GM12878 (cell line): ENCODE measurements around the gene SPATS2L. TPM values are rescaled to one million over a fixed set of nuclear protein-coding genes. Genes with fewer than 3 reads are reported as not detected.

Experiments used
- ATAC-seq: fragments of 200-7000 bp; cut with Tn5 transposase; 3 replicates; pipeline ENCODE4 v1.9.1; 2020; ENCODE audit warnings: mild to moderate bottlenecking, moderate library complexity
- BruUV-seq: library from RNA; stranded (reverse); fragments of 400-500 nt; replicated peaks from 2 replicates; lab custom pipeline; 2021; lab: Mats Ljungman, UMichigan
- CTCF ChIA-PET: fragments of 300-600 bp; sonication (Branson Sonifier 250); formaldehyde crosslinking; extraction: SDS; loops from one replicate; lab custom pipeline; 2021; ENCODE audit warnings: inconsistent platforms; lab: Yijun Ruan, JAX
- POLR2A ChIA-PET: fragments of 350-600 bp; formaldehyde crosslinking; extraction: SDS; loops from one replicate; lab custom pipeline; 2021; ENCODE audit warnings: inconsistent platforms; lab: Charles Lee
- RAD21 ChIA-PET: fragments of 300-600 bp; sonication (Branson Sonifier 250); formaldehyde crosslinking; loops from one replicate; lab custom pipeline; 2023; ENCODE audit warnings: antibody characterized with exemption; ENCODE audit not compliant: unreplicated experiment; lab: Charles Lee
- SMC1A ChIA-PET: fragments of 300-600 bp; sonication (Branson Sonifier 250); formaldehyde crosslinking; loops from one replicate; lab custom pipeline; 2023; ENCODE audit not compliant: unreplicated experiment, uncharacterized antibody; lab: Charles Lee
- DNase-seq: peaks from one replicate; pipeline ENCODE4 v3.0.0-alpha.2; 2011; ENCODE audit warnings: low read depth, low spot score
- FAIRE-seq: peaks from 3 replicates; lab custom pipeline; 2011; peaks lifted over from hg19 to GRCh38; lab: Jason Lieb, UNC
- H2AFZ ChIP-seq: 2 replicates; pipeline ENCODE4 v1.6.0; 2011; ENCODE audit warnings: low read depth, low read length, control low read depth; ENCODE audit not compliant: control insufficient read depth
- H3K27ac ChIP-seq: 2 replicates; pipeline ENCODE4 v1.5.1; 2011; ENCODE audit warnings: control low read depth; ENCODE audit not compliant: control insufficient read depth, insufficient read depth
- H3K27me3 ChIP-seq, 2 experiments: replicated peaks in 1 of 2; 2 replicates each; pipeline versions ENCODE4 v1.6.0 to v1.6.1; 2011; ENCODE audit warnings: low read length in 1 of 2; ENCODE audit not compliant: control insufficient read depth in 2 of 2, insufficient read depth in 2 of 2
- H3K36me3 ChIP-seq, 2 experiments: 2 replicates each; pipeline ENCODE4 v1.5.1; 2011; ENCODE audit warnings: low read length in 1 of 2; ENCODE audit not compliant: control insufficient read depth in 2 of 2, insufficient read depth in 2 of 2
- H3K4me1 ChIP-seq: 2 replicates; pipeline ENCODE4 v1.6.1; 2011; ENCODE audit warnings: mild to moderate bottlenecking, low read length, moderate library complexity, mixed read lengths; ENCODE audit not compliant: control insufficient read depth, insufficient read depth
- H3K4me2 ChIP-seq: 2 replicates; pipeline ENCODE4 v1.6.0; 2011; ENCODE audit warnings: control low read depth; ENCODE audit not compliant: control insufficient read depth, insufficient read depth
- H3K4me3 ChIP-seq: fragments of 200-600 bp; sonication (generic); 2 replicates; pipeline ENCODE4 v1.5.1; 2016
- H3K79me2 ChIP-seq: 2 replicates; pipeline ENCODE4 v1.6.0; 2011; ENCODE audit warnings: low read length; ENCODE audit not compliant: control insufficient read depth, insufficient read depth
- H3K9ac ChIP-seq: 2 replicates; pipeline ENCODE4 v1.8.0; 2011; ENCODE audit warnings: low read length, control low read depth, mixed read lengths; ENCODE audit not compliant: control insufficient read depth, insufficient read depth
- H3K9me3 ChIP-seq: replicated peaks from 3 replicates; pipeline ENCODE4 v1.5.1; 2011; ENCODE audit warnings: mild to moderate bottlenecking, low read length; ENCODE audit not compliant: control insufficient read depth, insufficient read depth
- H4K20me1 ChIP-seq: 2 replicates; pipeline ENCODE4 v1.6.0; 2011; ENCODE audit not compliant: control insufficient read depth, insufficient read depth
- CEBPB ChIP-seq, 2 experiments: fragments of 150-350 bp in 1 of 2; IDR thresholded peaks; 2 replicates each; pipeline ENCODE4 v1.6.1; 2012 to 2014; ENCODE audit warnings: low read depth in 2 of 2, low read length in 2 of 2, borderline replicate concordance in 1 of 2, inconsistent platforms in 1 of 2
- CREM ChIP-seq: IDR thresholded peaks from 2 replicates; pipeline ENCODE4 v1.6.1; 2014; ENCODE audit warnings: antibody characterized with exemption, low read depth
- DPF2 ChIP-seq: fragments of 450-650 bp; IDR thresholded peaks from 2 replicates; pipeline ENCODE4 v1.6.1; 2017; ENCODE audit warnings: mild to moderate bottlenecking
- IKZF2 ChIP-seq, 2 experiments: fragments of 450-650 bp; IDR thresholded peaks; 2 replicates each; pipeline ENCODE4 v1.6.1; 2017; ENCODE audit warnings: mild to moderate bottlenecking in 2 of 2, moderate library complexity in 2 of 2
- MEF2A ChIP-seq: IDR thresholded peaks from 2 replicates; pipeline ENCODE4 v1.6.1; 2011; ENCODE audit warnings: low read depth, mild to moderate bottlenecking, low read length, moderate library complexity; ENCODE audit not compliant: insufficient read depth
- MTA3 ChIP-seq: IDR thresholded peaks from 2 replicates; pipeline ENCODE4 v1.6.1; 2012; ENCODE audit warnings: low read length, inconsistent platforms, borderline replicate concordance
- NFYB ChIP-seq: IDR thresholded peaks from 2 replicates; pipeline ENCODE4 v1.6.1; 2011; ENCODE audit warnings: low read depth, mild to moderate bottlenecking, low read length, improper control_type of control experiment, moderate library complexity; ENCODE audit not compliant: insufficient read depth
- SRF ChIP-seq, 2 experiments: IDR thresholded peaks; 2 replicates each; pipeline ENCODE4 v1.6.1; 2011; ENCODE audit warnings: low read depth in 2 of 2, low read length in 2 of 2, mild to moderate bottlenecking in 1 of 2, moderate library complexity in 1 of 2
- STAT3 ChIP-seq: IDR thresholded peaks from 2 replicates; pipeline ENCODE4 v1.6.1; 2011; ENCODE audit warnings: low read depth, low read length, improper control_type of control experiment
- SUPT20H ChIP-seq: IDR thresholded peaks from 2 replicates; pipeline ENCODE4 v1.6.1; 2011; ENCODE audit warnings: low read depth, mild to moderate bottlenecking, low read length, moderate library complexity, borderline replicate concordance; ENCODE audit not compliant: control insufficient read depth
- TAF1 ChIP-seq: IDR thresholded peaks from 2 replicates; pipeline ENCODE4 v1.6.1; 2011; ENCODE audit warnings: mild to moderate bottlenecking, low read depth, low read length, borderline replicate concordance
- WGBS: methylation state at CpG from one replicate; pipeline ENCODE4 v1.1.6; 2016; ENCODE audit warnings: low lambda C conversion rate; ENCODE audit not compliant: insufficient replicate concordance, insufficient coverage; ENCODE audit errors: missing lambda C conversion rate; 5-methylcytosine and 5-hydroxymethylcytosine counted together
- in situ Hi-C: fragments of 300-500 bp; cut with MboI; formaldehyde crosslinking; loops from 9 replicates; pipeline ENCODE4 v1.14.3; 2018; ENCODE audit warnings: mixed read lengths
- intact Hi-C: fragments of 100-400 bp; cut with micrococcal nuclease; formaldehyde crosslinking; loops from one replicate; pipeline ENCODE4 v1.14.2; 2022; ENCODE audit not compliant: unreplicated experiment
- polyA plus RNA-seq, 11 experiments: library from polyadenylated mRNA; depleted of rRNA in 4 of 11; unstranded in 6 of 11; stranded (reverse) in 5 of 11; fragments of >200 nt; fragmentation: Nextera tagmentation in 4 of 11; fragmentation: Illumina TruSeq in 1 of 11; extraction: Ambion mirVana in 4 of 11; extraction: Trizol in 1 of 11; gene quantifications; 1 replicate in 1 of 11; 2 replicates in 10 of 11; pipeline versions ENCODE4 v1.2.1 to v1.2.3, GENCODE V29; 2011 to 2016; ENCODE audit warnings: inconsistent platforms in 2 of 11, missing spikeins in 2 of 11, low read depth in 1 of 11
- total RNA-seq, 4 experiments: library from RNA; depleted of rRNA in 3 of 4; stranded (reverse); fragments of >200 nt in 3 of 4; fragmentation: Illumina TruSeq in 1 of 4; extraction: Trizol in 1 of 4; gene quantifications; 2 replicates each; pipeline versions ENCODE4 v1.2.1 to v1.2.3, GENCODE V29; 2013 to 2021
- TF ChIP-seq, protein P1 (sequence below): fragments of 150-350 bp; IDR thresholded peaks from 2 replicates; pipeline ENCODE4 v1.6.1; 2014; ENCODE audit warnings: mild to moderate bottlenecking, low read depth, low read length
- TF ChIP-seq, protein P2 (sequence below): fragments of 450-650 bp; IDR thresholded peaks from 2 replicates; pipeline ENCODE4 v1.6.1; 2016; ENCODE audit warnings: mild to moderate bottlenecking, moderate library complexity, borderline replicate concordance
- TF ChIP-seq, protein P3 (sequence below): fragments of 450-650 bp; IDR thresholded peaks from 2 replicates; pipeline ENCODE4 v1.6.1; 2017; ENCODE audit warnings: mild to moderate bottlenecking, low read depth, inconsistent platforms; ENCODE audit not compliant: poor library complexity, severe bottlenecking
- TF ChIP-seq, protein P4 (sequence below): IDR thresholded peaks from 2 replicates; pipeline ENCODE4 v1.6.1; 2012; ENCODE audit warnings: low read depth, low read length, improper control_type of control experiment

SPATS2L gene
- total and polyA plus RNA-seq, 10 of the 15 experiments (the other 5 are each of a cell fraction or from before 2014, with no cell fraction given), result 5.2 to 30.0 (median 20.1) TPM

DNA sequence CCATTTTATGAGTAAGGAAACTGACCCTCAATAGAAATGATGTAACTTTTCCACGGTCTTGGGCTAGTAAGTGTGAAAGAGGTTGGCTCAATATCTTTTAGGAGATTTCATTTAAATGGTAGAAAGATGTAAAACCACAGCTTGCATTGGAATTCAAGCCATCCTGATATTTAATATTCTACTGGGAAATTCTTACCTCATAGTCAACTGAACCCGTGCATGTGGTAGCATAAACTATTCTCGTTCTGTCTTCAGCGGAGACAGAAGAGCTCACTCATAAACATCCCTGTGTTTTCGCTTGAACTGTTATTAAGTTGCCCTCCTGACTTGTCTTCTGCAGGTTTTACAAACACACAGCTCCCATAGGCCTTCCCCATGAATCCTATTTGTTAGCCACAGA, 8.5 kb upstream of the SPATS2L start:
- in situ Hi-C loops, result no loop called here
- ChIA-PET RAD21 (no interaction called here), CTCF (no interaction called here)

More for the DNA sequence above, 8.5 kb upstream of the SPATS2L start:
- no peak overlapping the region for H3K27ac ChIP-seq
- H3K4me3 ChIP-seq, result no peak overlapping the region
- no TSS peak for BruUV-seq
- TF ChIP-seq IKZF2 (IDR thresholded peaks at IDR 0.05) (no peak), SUPT20H (no peak), CREM (no peak), TAF1 (no peak), DPF2 (no peak), SRF (IDR thresholded peaks at IDR 0.05; ENCODE audit: low read depth in 2 of 2, low read length in 2 of 2) (no peak), NFYB (no peak), MTA3 (no peak), CEBPB (IDR thresholded peaks at IDR 0.05; ENCODE audit: borderline replicate concordance in 1 of 2, low read depth in 2 of 2, low read length in 2 of 2) (no peak), MEF2A (no peak), STAT3 (no peak)
- TF ChIP-seq, protein P1, sequence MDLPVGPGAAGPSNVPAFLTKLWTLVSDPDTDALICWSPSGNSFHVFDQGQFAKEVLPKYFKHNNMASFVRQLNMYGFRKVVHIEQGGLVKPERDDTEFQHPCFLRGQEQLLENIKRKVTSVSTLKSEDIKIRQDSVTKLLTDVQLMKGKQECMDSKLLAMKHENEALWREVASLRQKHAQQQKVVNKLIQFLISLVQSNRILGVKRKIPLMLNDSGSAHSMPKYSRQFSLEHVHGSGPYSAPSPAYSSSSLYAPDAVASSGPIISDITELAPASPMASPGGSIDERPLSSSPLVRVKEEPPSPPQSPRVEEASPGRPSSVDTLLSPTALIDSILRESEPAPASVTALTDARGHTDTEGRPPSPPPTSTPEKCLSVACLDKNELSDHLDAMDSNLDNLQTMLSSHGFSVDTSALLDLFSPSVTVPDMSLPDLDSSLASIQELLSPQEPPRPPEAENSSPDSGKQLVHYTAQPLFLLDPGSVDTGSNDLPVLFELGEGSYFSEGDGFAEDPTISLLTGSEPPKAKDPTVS, result no peak
- TF ChIP-seq, protein P2, sequence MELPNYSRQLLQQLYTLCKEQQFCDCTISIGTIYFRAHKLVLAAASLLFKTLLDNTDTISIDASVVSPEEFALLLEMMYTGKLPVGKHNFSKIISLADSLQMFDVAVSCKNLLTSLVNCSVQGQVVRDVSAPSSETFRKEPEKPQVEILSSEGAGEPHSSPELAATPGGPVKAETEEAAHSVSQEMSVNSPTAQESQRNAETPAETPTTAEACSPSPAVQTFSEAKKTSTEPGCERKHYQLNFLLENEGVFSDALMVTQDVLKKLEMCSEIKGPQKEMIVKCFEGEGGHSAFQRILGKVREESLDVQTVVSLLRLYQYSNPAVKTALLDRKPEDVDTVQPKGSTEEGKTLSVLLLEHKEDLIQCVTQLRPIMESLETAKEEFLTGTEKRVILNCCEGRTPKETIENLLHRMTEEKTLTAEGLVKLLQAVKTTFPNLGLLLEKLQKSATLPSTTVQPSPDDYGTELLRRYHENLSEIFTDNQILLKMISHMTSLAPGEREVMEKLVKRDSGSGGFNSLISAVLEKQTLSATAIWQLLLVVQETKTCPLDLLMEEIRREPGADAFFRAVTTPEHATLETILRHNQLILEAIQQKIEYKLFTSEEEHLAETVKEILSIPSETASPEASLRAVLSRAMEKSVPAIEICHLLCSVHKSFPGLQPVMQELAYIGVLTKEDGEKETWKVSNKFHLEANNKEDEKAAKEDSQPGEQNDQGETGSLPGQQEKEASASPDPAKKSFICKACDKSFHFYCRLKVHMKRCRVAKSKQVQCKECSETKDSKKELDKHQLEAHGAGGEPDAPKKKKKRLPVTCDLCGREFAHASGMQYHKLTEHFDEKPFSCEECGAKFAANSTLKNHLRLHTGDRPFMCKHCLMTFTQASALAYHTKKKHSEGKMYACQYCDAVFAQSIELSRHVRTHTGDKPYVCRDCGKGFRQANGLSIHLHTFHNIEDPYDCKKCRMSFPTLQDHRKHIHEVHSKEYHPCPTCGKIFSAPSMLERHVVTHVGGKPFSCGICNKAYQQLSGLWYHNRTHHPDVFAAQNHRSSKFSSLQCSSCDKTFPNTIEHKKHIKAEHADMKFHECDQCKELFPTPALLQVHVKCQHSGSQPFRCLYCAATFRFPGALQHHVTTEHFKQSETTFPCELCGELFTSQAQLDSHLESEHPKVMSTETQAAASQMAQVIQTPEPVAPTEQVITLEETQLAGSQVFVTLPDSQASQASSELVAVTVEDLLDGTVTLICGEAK, result no peak
- TF ChIP-seq, protein P3, sequence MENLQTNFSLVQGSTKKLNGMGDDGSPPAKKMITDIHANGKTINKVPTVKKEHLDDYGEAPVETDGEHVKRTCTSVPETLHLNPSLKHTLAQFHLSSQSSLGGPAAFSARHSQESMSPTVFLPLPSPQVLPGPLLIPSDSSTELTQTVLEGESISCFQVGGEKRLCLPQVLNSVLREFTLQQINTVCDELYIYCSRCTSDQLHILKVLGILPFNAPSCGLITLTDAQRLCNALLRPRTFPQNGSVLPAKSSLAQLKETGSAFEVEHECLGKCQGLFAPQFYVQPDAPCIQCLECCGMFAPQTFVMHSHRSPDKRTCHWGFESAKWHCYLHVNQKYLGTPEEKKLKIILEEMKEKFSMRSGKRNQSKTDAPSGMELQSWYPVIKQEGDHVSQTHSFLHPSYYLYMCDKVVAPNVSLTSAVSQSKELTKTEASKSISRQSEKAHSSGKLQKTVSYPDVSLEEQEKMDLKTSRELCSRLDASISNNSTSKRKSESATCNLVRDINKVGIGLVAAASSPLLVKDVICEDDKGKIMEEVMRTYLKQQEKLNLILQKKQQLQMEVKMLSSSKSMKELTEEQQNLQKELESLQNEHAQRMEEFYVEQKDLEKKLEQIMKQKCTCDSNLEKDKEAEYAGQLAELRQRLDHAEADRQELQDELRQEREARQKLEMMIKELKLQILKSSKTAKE, result no peak
- TF ChIP-seq, protein P4, sequence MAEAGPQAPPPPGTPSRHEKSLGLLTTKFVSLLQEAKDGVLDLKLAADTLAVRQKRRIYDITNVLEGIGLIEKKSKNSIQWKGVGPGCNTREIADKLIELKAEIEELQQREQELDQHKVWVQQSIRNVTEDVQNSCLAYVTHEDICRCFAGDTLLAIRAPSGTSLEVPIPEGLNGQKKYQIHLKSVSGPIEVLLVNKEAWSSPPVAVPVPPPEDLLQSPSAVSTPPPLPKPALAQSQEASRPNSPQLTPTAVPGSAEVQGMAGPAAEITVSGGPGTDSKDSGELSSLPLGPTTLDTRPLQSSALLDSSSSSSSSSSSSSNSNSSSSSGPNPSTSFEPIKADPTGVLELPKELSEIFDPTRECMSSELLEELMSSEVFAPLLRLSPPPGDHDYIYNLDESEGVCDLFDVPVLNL, result no peak
- intact Hi-C loops, result no loop called here
- H2AFZ ChIP-seq, result no peak overlapping the region
- no peak for ATAC-seq
- no peaks in the 10 kb centered on the region for H3K79me2 ChIP-seq
- H3K9me3 ChIP-seq, result no peaks in the 10 kb centered on the region
- no peak overlapping the region for H3K9ac ChIP-seq
- no peaks in the 10 kb centered on the region for H4K20me1 ChIP-seq
- ChIA-PET SMC1A (no interaction called here), POLR2A (no interaction called here)
- 48% methylated on average over 5 of the region's 5 CpGs for WGBS
- no peak overlapping the region for H3K4me2 ChIP-seq
- no peak for DNase-seq
- FAIRE-seq, result no peak
- H3K36me3 ChIP-seq, result no peaks in the 10 kb centered on the region
- no peaks in the 10 kb centered on the region for H3K4me1 ChIP-seq
- H3K27me3 ChIP-seq, result no peaks in the 10 kb centered on the region
